Upper lobe of left lung (tissue), 4 donors: ENCODE data around the gene RBM23.

Experiments
- EP300 ChIP-seq, 4 donors: sonication (generic); formaldehyde crosslinking; IDR thresholded peaks; one replicate each; pipeline ENCODE4 v1.5.1; 2017; ENCODE audit warnings: antibody characterized with exemption in 4 of 4, control low read depth in 2 of 4
- POLR2A ChIP-seq, 4 donors: fragments of 450-650 bp; IDR thresholded peaks; one replicate each; pipeline ENCODE4 v1.5.1; 2016 to 2017; ENCODE audit warnings: antibody characterized with exemption in 4 of 4, mild to moderate bottlenecking in 2 of 4
- POLR2AphosphoS5 ChIP-seq, 2 donors: sonication (generic); formaldehyde crosslinking; IDR thresholded peaks; one replicate each; pipeline ENCODE4 v1.5.1; 2017; ENCODE audit warnings: antibody characterized with exemption in 2 of 2
- TF ChIP-seq, protein P1 (sequence below), 6 experiments: fragments of 450-650 bp in 4 of 6; fragments of 200-600 bp in 2 of 6; sonication (generic) in 2 of 6; IDR thresholded peaks; one replicate each; pipeline ENCODE4 v1.5.1; 2016 to 2019; ENCODE audit warnings: antibody characterized with exemption in 6 of 6

DNA sequence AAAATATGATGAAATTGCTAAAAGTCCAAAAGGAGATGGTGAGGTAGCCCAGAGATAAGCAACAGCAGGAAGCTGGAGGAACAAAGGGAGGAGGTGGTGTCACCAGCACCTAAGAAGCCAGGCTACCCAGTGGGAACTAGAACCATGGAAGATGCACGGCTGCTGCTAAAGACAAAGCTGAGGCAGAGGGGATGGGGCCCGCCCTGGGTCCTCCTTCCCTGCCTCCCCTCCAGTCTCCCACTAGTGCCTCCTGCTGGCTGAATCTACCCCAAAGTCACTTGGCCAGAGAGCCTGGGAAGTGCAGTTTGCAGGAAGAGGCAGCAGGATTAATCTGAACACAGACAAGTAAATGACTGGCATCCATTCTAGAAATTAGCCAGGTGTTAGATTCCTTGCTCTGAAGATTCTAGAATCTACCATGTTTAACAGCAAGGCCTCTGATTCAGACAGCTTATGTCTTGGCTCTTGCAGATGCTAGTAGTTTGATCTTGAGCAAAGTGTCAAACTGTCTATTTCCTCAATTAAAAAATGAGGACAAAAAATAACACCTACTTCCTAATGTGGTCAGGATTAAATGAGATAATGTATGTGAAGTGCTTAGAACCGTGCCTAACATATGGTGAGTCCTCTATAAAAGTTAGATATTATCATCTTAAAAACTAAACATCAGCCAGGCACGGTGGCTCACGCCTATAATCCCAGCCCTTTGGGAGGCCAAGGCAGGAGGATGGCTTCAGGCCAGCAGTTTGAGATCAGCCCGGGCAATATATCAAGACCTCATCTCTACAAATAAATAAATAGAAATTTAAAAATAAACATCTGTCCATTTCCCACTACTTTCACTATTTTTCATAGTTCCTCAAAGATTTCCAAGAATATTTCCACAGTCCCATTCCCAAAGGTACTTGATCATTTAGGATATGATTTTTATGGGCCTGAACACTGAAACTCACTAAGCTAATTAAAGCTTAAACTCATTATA, 53.2 kb downstream of the RBM23 start:
- TF ChIP-seq, protein P1, sequence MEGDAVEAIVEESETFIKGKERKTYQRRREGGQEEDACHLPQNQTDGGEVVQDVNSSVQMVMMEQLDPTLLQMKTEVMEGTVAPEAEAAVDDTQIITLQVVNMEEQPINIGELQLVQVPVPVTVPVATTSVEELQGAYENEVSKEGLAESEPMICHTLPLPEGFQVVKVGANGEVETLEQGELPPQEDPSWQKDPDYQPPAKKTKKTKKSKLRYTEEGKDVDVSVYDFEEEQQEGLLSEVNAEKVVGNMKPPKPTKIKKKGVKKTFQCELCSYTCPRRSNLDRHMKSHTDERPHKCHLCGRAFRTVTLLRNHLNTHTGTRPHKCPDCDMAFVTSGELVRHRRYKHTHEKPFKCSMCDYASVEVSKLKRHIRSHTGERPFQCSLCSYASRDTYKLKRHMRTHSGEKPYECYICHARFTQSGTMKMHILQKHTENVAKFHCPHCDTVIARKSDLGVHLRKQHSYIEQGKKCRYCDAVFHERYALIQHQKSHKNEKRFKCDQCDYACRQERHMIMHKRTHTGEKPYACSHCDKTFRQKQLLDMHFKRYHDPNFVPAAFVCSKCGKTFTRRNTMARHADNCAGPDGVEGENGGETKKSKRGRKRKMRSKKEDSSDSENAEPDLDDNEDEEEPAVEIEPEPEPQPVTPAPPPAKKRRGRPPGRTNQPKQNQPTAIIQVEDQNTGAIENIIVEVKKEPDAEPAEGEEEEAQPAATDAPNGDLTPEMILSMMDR (IDR thresholded peaks at IDR 0.05) = no peak
- TF ChIP-seq POLR2A (IDR thresholded peaks at IDR 0.05) (no peak), POLR2AphosphoS5 (IDR thresholded peaks at IDR 0.05) (no peak), EP300 (IDR thresholded peaks at IDR 0.05) (no peak)
